HG03457 (cell line): ENCODE measurements around the gene UGT3A2.
"Not testable (repeated sequence)": the region's sequence is repeated elsewhere in the genome, so short reads cannot be mapped to it uniquely, and the experiment has no call there.

Source experiments
- ATAC-seq: cut with Tn5 transposase; IDR thresholded peaks from one replicate; pipeline ENCODE4 v1.9.1; 2021; ENCODE audit warnings: moderate number of reproducible peaks; ENCODE audit not compliant: unreplicated experiment

Gene UGT3A2

GRCh38 chr5:36054647-36055046, 12.0 kb downstream of the UGT3A2 start:
- no peak for ATAC-seq

DNA sequence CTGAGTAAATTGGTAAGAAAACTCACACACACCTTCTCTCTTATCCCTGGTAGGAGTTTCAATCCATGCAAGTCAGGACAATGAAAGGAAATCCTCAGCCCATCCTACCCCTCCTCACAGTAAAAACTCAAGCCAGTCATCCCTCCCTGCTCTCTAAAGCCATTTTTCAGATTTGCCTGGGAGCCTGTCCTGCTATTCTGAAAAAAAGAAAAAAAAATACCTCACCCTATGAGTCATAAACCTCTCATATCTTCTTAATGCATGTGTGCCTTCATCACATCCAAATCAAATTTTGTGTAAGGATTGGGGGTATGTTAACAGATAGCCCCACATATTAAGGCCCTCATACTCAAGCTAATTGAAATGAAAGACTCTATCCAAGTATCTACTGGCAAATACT, 14.1 kb downstream of the UGT3A2 start:
- no peak for ATAC-seq

DNA sequence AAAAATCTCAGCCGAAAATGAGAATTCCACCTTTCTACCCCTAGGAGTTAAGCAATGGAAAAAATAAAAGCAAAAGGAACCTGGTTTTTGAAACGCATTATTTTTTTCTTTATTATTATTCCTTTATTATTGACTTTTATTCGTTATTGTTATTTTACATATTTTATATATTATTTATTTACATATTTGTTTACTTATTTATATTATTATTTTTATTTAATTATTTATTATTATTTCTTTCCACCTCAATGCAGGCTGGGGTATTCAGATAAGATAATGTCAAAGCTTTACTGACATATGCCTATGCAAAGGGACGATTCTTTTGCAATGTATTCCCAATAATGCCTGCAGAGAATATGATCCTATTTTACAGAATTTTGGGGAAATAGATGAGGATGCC, 16.7 kb downstream of the UGT3A2 start:
- ATAC-seq, result no peak

DNA sequence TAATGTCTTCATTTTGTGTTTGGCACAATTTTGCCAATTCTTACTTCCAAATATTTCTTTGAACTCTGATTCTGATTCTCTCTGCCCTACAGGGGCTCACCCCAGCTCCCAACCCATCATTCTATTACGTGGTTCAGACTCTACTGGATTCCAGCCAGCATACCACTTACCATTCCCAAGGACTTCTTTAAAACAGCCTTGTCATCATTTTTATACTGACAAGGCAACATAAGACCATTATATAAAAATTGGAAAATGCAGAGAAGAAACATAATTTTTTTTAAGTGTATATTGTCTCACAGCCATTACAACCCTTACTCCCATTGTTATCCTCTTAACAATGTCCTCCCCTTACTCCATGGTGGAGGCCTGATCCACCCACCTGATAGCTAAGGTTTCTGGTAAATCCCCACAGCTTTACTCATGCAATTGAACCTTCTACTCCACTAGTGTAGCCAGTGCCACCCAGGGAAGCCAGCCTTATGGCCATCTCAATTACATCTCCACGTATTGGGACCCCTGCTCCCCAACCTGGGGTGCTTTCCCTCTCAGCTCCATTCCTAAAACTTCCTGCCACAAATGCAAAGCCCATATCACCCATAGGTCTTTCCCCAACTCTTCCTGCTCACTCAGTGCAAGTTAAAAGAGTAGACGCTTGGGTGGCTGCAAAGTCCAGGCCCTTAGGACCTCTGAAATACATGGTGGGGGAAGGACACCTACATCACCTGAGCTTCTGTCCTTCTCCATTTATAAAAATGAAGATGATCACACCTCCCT, 19.1 kb downstream of the UGT3A2 start:
- ATAC-seq, result no peak

GRCh38 chr5:36045895-36046294, 20.8 kb downstream of the UGT3A2 start:
- no peak for ATAC-seq

DNA sequence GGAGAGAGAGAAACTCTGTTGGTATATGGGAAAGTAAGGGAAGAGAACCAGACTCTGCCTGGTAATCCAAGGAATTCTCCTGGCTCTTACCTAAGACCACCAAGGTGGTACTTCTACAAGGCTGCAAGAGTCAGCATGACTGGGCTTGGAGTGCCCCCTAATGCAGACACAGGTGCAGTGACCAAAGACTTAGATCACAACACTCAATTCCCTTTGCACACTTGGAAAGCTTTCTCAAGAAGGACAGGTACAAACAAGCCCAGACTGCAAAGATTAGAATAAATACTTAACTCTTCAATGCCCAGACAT, 25.2 kb downstream of the UGT3A2 start:
- no peak for ATAC-seq

DNA sequence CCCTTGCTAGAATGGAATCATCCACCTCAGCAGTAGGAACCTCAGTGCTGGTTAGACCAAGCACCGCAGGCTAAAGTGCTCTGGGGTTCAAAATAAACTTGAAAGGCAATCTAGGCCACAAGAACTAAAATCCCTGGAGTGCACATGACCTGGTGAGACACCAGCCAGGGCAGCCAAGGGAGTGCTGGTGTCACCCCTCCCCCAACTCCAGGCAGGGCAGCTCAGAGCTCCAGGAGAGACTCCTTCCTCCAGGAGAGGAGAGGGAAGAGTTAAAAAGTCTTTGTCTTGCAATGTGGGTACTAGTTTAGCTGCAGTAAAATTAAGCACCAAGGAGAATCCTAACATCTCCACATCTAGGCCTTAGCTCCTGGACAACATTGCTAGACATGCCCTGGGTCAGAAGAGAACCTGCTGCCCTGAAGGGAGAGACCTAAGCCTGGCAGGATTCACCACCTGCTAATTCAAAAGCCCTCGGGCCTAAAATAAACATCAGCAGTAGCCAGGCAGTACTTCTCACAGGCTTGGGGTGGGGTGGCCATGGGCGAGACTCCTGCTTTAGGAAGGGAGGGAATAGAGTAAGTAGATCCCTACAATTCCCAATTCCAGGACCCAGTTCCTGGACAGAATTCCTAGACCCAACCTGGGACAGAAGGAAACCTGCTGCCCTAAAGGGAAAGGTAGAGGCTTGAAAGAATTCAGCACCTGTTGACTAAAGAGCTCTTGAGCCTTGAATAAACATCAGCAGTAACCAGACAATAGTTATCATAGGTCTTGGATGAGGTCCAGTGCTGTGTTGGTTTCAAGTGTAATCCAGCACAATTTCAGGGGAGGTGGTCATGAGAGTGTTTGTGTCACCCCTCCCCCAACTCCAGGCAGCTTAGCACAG, 25.8 kb downstream of the UGT3A2 start:
- ATAC-seq, result no peak

DNA sequence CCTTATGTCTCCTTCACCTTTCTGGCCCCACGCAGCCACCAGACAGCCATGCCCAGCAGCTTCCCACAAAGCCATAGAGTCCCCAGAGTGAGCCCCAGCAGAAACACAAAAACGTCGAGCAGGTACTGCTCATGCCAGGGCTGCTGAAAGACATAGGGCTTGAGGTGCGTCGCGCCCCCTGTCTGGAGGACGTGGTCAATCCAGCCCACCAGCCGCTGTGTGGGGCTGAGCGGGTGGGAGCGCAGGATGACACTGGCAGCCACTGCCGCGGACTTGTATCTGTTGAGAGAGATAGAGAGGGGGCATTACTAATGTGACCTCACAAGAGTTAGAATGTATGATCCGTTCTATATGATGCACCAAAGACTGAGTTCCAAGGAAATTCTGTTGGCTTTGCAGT, 31.0 kb downstream of the UGT3A2 start:
- no peak for ATAC-seq

GRCh38 chr5:36034536-36035134, 32.0 kb downstream of the UGT3A2 start:
- ATAC-seq, result not testable (repeated sequence)

- ATAC-seq, result no peak
Observed at GRCh38 chr5:36033486-36033885, 33.2 kb downstream of the UGT3A2 start.

DNA sequence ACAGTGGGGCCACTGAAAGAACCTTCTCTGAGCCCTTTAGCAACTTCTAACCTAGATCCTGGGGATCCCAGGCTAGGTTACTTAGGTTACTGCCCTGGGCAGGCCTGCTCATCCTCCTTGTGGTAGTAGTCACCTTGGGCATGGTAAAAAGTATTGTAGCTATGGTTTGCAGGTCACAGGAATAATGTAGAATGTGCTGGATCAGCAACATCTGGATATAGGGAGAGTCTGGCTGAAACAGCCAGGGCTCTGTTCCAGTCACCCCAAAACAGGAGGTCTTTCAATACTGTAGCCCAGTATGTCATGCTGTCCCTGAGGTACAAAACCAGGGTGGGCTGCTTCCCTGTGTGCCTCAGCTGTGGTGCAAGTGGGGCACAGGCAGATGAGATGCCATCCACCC, 33.6 kb downstream of the UGT3A2 start:
- ATAC-seq, result no peak

DNA sequence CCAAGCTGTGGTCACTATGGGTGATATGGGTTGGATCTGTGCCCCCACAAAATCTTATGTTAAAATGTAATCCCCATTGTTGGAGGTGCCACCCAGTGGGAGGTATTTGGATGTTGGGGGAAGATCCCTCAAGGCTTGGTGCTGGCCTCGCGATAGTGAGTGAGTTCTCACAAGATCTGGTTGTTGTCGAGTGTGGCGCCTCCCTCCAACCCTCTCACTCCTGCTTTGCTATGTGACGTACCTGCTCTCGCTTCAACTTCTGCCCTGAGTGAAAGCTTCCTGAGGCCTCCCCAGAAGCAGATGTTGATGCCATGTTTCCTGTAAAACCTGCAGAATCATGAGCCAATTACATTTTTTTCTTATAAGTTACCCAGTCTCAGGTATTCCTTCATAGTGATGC, 35.5 kb downstream of the UGT3A2 start:
- ATAC-seq, result no peak

DNA sequence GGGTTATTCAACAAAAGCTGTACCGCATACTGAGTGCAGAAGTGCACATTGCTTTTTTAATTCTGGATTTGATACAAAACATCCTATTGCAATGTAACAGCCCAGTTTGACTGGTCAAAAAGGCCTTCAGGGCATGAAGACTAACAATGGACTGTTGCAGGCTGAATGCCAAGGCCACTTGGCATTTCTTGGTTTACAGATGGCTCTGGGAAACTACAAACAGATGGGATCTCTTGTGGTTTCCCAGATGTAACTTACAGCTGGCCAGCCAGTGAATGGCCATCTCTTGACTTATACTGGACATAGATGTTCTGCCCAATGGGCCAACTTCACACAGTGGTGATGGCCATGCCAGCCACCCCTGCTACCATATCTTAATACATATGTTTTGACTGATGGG, 36.8 kb downstream of the UGT3A2 start:
- no peak for ATAC-seq

- ATAC-seq, result no peak
Observed at GRCh38 chr5:36028816-36029465, 37.7 kb downstream of the UGT3A2 start.

DNA sequence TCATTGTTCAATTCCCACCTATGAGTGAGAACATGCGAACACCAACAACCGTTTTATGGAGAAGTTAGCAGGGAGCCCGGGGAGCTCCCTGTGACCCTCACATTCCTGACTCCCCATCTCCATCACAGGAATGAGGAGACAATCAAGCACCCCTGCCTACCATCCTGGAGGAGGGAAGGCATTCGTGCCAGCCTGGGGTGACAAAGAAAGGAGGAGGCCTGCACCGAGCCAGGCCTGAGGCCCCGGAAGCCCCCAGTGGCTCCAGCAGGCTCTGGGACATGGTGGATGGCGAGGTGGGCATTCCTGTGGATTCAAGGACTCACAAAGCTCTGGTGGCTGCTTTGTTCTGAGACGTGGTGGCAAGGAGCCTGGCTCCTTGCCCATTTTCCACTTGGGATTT, 39.0 kb downstream of the UGT3A2 start:
- ATAC-seq, result no peak

DNA sequence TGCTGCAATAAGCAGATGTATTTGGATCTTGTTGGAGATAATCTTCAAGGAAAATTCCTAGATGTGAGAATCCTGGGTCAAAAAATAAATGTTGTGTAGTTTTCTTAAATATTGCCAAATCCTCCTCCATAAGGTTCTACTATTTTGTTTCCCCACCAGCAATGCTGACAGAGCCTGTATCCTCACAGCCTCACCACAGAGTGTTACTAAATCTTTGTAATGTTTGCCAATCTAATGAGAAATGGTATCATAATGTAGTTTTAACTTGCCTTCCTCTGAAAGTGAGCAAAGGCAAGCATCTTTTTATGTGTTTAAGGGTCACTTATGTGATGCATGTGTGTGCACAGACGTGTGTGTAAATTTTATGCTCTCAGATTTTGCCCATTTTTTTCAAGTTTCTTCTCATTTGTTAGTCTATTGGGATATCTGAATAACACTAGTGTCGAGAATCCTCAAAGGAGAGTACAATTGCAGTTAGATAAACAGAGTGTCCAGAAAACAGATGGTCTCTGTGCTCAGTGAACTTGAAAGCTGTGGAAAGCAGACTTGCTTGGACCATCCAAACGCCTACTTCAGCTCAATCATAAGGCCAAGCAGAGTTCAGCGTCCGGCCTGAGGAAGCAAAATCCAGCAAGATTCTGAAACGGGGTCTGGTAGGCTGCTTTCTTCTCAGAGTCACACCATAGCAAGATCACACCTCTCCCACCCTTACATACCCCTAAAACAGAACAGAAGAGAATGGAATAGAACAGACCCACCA, 39.8 kb downstream of the UGT3A2 start:
- no peak for ATAC-seq

DNA sequence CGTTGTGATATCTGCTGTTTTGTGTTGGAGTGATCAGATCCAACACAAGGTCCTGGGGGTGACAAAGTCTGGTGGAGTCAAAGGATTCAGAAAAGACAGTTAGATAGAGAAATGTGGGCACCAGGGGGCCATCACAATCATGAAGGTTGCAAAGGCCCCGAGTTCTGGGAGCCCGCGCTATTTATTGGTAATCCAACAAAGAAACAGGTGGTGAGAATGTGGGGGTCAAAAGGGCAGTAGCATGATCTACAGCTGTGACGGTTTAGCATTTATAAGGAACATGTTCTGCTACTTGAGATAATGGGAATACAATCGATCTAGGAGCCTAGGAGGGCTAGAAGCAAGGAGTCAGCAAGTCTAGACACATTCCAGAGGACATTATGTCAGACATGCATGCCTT, 44.4 kb downstream of the UGT3A2 start:
- not testable (repeated sequence) for ATAC-seq

DNA sequence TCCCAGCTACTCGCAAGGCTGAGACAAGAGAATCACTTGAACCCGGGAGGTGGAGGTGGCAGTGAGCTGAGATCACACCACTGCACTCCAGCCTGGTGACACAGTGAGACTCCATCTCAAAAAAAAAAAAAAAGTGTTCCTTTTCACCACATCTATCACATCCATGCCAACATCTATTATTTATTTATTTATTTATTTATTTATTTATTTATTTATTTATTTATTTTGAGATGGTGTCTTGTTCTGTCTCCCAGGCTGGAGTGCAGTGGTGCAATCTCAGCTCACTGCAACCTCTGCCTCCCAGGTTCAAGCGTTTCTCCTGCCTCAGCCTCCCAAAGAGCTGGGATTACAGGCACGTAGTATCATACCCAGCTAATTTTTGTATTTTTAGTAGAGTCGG, 47.1 kb downstream of the UGT3A2 start:
- not testable (repeated sequence) for ATAC-seq

GRCh38 chr5:36017622-36018021, 49.1 kb downstream of the UGT3A2 start:
- no peak for ATAC-seq

GRCh38 chr5:36017004-36017403, 49.7 kb downstream of the UGT3A2 start:
- no peak for ATAC-seq

GRCh38 chr5:36013182-36013581, 53.5 kb downstream of the UGT3A2 start:
- ATAC-seq, result no peak
